ENCODE measurements around the gene CASP3.

GRCh38 chr4:184688005-184688404 lies 38.8 kb upstream of the CASP3 start:
- TF ChIP-seq CTCF (IDR thresholded peaks at IDR 0.05; ENCODE audit: low read depth, low read length, poor library complexity, severe bottlenecking): no peak
- no peak for TF ChIP-seq EZH2phosphoT487 (IDR thresholded peaks at IDR 0.05; ENCODE audit: borderline replicate concordance, low read length)
